Retinal pigment epithelial cell (primary cell): ENCODE results near the gene DDX60.
"Not testable (repeated sequence)": the region's sequence is repeated elsewhere in the genome, so short reads cannot be mapped to it uniquely, and the experiment has no call there.

Experiments used
- DNase-seq: peaks from one replicate; pipeline ENCODE4 v3.0.0-alpha.2; 2010; ENCODE audit warnings: low read depth
- H3K4me3 ChIP-seq: 2 replicates; pipeline ENCODE4 v1.5.1; 2011; ENCODE audit warnings: mild to moderate bottlenecking, low read length, control low read depth, moderate library complexity
- CTCF ChIP-seq: conservative IDR thresholded peaks from 2 replicates; pipeline ENCODE4 v1.5.1; 2011; ENCODE audit warnings: low read depth, low read length, control low read depth, inconsistent platforms

DDX60 gene

GRCh38 chr4:168291242-168291641 lies 27.3 kb downstream of the DDX60 start:
- H3K4me3 ChIP-seq = no peak overlapping the region
- no peak for DNase-seq
- no peak for TF ChIP-seq CTCF

GRCh38 chr4:168285850-168286249 lies 32.7 kb downstream of the DDX60 start:
- H3K4me3 ChIP-seq, DNase-seq: not testable (repeated sequence)

- DNase-seq = no peak
- no peak overlapping the region for H3K4me3 ChIP-seq
- TF ChIP-seq CTCF = no peak
These were observed 39.0 kb downstream of the DDX60 start for GRCh38 chr4:168279556-168279955.

GRCh38 chr4:168275836-168276235 lies 42.7 kb downstream of the DDX60 start:
- no peak for DNase-seq
- TF ChIP-seq CTCF = no peak
- H3K4me3 ChIP-seq = no peak overlapping the region

- H3K4me3 ChIP-seq = no peak overlapping the region
- DNase-seq = no peak
- no peak for TF ChIP-seq CTCF
These were observed 43.7 kb downstream of the DDX60 start for GRCh38 chr4:168274871-168275270.

GRCh38 chr4:168273838-168274237 lies 44.7 kb downstream of the DDX60 start:
- H3K4me3 ChIP-seq = no peak overlapping the region
- TF ChIP-seq CTCF = no peak
- no peak for DNase-seq

GRCh38 chr4:168272488-168272887 lies 46.1 kb downstream of the DDX60 start:
- no peak for DNase-seq
- TF ChIP-seq CTCF = no peak
- no peak overlapping the region for H3K4me3 ChIP-seq

- TF ChIP-seq CTCF = no peak
- H3K4me3 ChIP-seq = no peak overlapping the region
- DNase-seq = no peak
These were observed 48.7 kb downstream of the DDX60 start for GRCh38 chr4:168269896-168270295.
